Stromal cell of bone marrow (primary cell): ENCODE data around the gene GALNT10.

ENCODE experiments used
- DNase-seq: peaks from one replicate; pipeline ENCODE4 v3.0.0-alpha.2; 2012; ENCODE audit warnings: low read depth

The GALNT10 gene

GRCh38 chr5:154234551-154234950 is 44.0 kb downstream of the GALNT10 start:
- no peak for DNase-seq

GRCh38 chr5:154236011-154236410 is 45.5 kb downstream of the GALNT10 start:
- DNase-seq: no peak

- no peak for DNase-seq
These were observed 46.2 kb downstream of the GALNT10 start for GRCh38 chr5:154236536-154237375.

- DNase-seq: no peak
These were observed 46.8 kb downstream of the GALNT10 start for GRCh38 chr5:154237376-154237743.

GRCh38 chr5:154237946-154238345 is 47.4 kb downstream of the GALNT10 start:
- no peak for DNase-seq

GRCh38 chr5:154238776-154239481 is 48.4 kb downstream of the GALNT10 start:
- DNase-seq: no peak

GRCh38 chr5:154240595-154240994 is 50.1 kb downstream of the GALNT10 start:
- no peak for DNase-seq

GRCh38 chr5:154241021-154241420 is 50.5 kb downstream of the GALNT10 start:
- DNase-seq: no peak

GRCh38 chr5:154242442-154242841 is 51.9 kb downstream of the GALNT10 start:
- no peak for DNase-seq

- no peak for DNase-seq
These were observed 52.4 kb downstream of the GALNT10 start for GRCh38 chr5:154242964-154243376.

- DNase-seq: no peak
These were observed 53.2 kb downstream of the GALNT10 start for GRCh38 chr5:154243736-154244135.

GRCh38 chr5:154244476-154244875 is 53.9 kb downstream of the GALNT10 start:
- no peak for DNase-seq

- DNase-seq: no peak
These were observed 58.2 kb downstream of the GALNT10 start for GRCh38 chr5:154248691-154249090.

GRCh38 chr5:154249826-154250225 is 59.3 kb downstream of the GALNT10 start:
- no peak for DNase-seq

- DNase-seq: no peak
These were observed 61.0 kb downstream of the GALNT10 start for GRCh38 chr5:154251529-154251928.

- DNase-seq: no peak
These were observed 63.3 kb downstream of the GALNT10 start for GRCh38 chr5:154253807-154254206.

- DNase-seq: no peak
These were observed 64.4 kb downstream of the GALNT10 start for GRCh38 chr5:154254896-154255295.

- DNase-seq: no peak
These were observed 66.5 kb downstream of the GALNT10 start for GRCh38 chr5:154257046-154257445.

GRCh38 chr5:154258531-154259217 is 68.1 kb downstream of the GALNT10 start:
- DNase-seq: no peak

- no peak for DNase-seq
These were observed 69.8 kb downstream of the GALNT10 start for GRCh38 chr5:154260224-154260927.

- no peak for DNase-seq
These were observed 71.8 kb downstream of the GALNT10 start for GRCh38 chr5:154262342-154262741.

GRCh38 chr5:154264549-154265196 is 74.1 kb downstream of the GALNT10 start:
- DNase-seq: no peak
